Thoracic aorta (tissue), 2 donors: ENCODE results near the gene NRCAM. TPM values are rescaled to one million over a fixed set of nuclear protein-coding genes. Genes with fewer than 3 reads are reported as not detected.

Experiments used
- ATAC-seq: fragments of 150-250 bp; one replicate; pipeline ENCODE4 v1.8.0; 2017; ENCODE audit warnings: low read depth; ENCODE audit not compliant: insufficient number of reproducible peaks, low FRiP score
- DNase-seq: peaks from one replicate; pipeline ENCODE4 v3.0.0-alpha.2; 2020; ENCODE audit warnings: low spot score
- H3K27ac ChIP-seq, 2 donors: fragments of 200-600 bp; sonication (generic); 1 replicate in 1 of 2; 2 replicates in 1 of 2; pipeline ENCODE4 v1.5.1; 2016; ENCODE audit warnings: mild to moderate bottlenecking in 2 of 2, moderate library complexity in 2 of 2
- H3K27me3 ChIP-seq: fragments of 200-600 bp; sonication (generic); replicated peaks from 2 replicates; pipeline ENCODE4 v1.6.0; 2016; ENCODE audit warnings: mild to moderate bottlenecking; ENCODE audit not compliant: insufficient read depth
- H3K36me3 ChIP-seq: fragments of 200-600 bp; sonication (generic); one replicate; pipeline ENCODE4 v1.5.1; 2016
- H3K4me1 ChIP-seq, 2 donors: fragments of 200-600 bp; sonication (generic); 1 replicate in 1 of 2; 2 replicates in 1 of 2; pipeline versions ENCODE4 v1.5.1 to v1.6.0; 2016; ENCODE audit warnings: low read depth in 2 of 2, mild to moderate bottlenecking in 1 of 2; ENCODE audit not compliant: control insufficient read depth in 1 of 2
- H3K4me3 ChIP-seq: fragments of 200-600 bp; sonication (generic); 2 replicates; pipeline ENCODE4 v1.5.1; 2016; ENCODE audit warnings: mild to moderate bottlenecking
- H3K9me3 ChIP-seq: fragments of 200-600 bp; sonication (generic); 2 replicates; pipeline ENCODE4 v1.5.1; 2016
- CTCF ChIP-seq: fragments of 200-600 bp; sonication (generic); IDR thresholded peaks from one replicate; pipeline ENCODE4 v1.5.1; 2019; ENCODE audit warnings: antibody characterized with exemption
- total RNA-seq, 2 donors: library from RNA; depleted of rRNA; stranded (reverse); fragments of >200 nt; gene quantifications; one replicate each; pipeline versions ENCODE4 v1.1.0 to v1.2.3, GENCODE V29; 2016

NRCAM gene
- total RNA-seq, 2 donors from 2014 or later = 2.4 to 3.3 TPM

GRCh38 chr7:108290459-108291151 lies 165.6 kb downstream of the NRCAM start:
- Histone ChIP-seq H3K9me3 (no peaks in the 10 kb centered on the region), H3K36me3 (no peaks in the 10 kb centered on the region), H3K4me3 (no peak overlapping the region), H3K27ac (no peak overlapping the region), H3K4me1 (peaks cover 0 to 12% of the 10 kb centered on the region in 2 donors), H3K27me3 (no peaks in the 10 kb centered on the region)
- no peak for TF ChIP-seq CTCF
- ATAC-seq (no peak), DNase-seq (no peak)

GRCh38 chr7:108289852-108290251 lies 166.4 kb downstream of the NRCAM start:
- DNase-seq = no peak
- Histone ChIP-seq H3K27me3 (no peaks in the 10 kb centered on the region), H3K4me3 (no peak overlapping the region), H3K9me3 (no peaks in the 10 kb centered on the region), H3K27ac (no peak overlapping the region), H3K36me3 (no peaks in the 10 kb centered on the region), H3K4me1 (peaks cover 0 to 12% of the 10 kb centered on the region in 2 donors)
- TF ChIP-seq CTCF = no peak
- ATAC-seq = no peak

GRCh38 chr7:108287857-108288256 lies 168.4 kb downstream of the NRCAM start:
- H3K4me1 ChIP-seq = peaks cover 0 to 12% of the 10 kb centered on the region in 2 donors
- no peaks in the 10 kb centered on the region for H3K36me3 ChIP-seq
- TF ChIP-seq CTCF = no peak
- H3K27ac ChIP-seq = no peak overlapping the region
- no peaks in the 10 kb centered on the region for H3K27me3 ChIP-seq
- H3K4me3 ChIP-seq = no peak overlapping the region
- DNase-seq (no peak), ATAC-seq (no peak)
- H3K9me3 ChIP-seq = no peaks in the 10 kb centered on the region

GRCh38 chr7:108286290-108286904 lies 169.8 kb downstream of the NRCAM start:
- H3K4me3 ChIP-seq = no peak overlapping the region
- H3K9me3 ChIP-seq = no peaks in the 10 kb centered on the region
- no peak for ATAC-seq
- no peak for TF ChIP-seq CTCF
- no peak for DNase-seq
- no peaks in the 10 kb centered on the region for H3K36me3 ChIP-seq
- H3K27ac ChIP-seq = no peak overlapping the region
- no peaks in the 10 kb centered on the region for H3K27me3 ChIP-seq
- H3K4me1 ChIP-seq = no peaks in the 10 kb centered on the region

- H3K27me3 ChIP-seq = no peaks in the 10 kb centered on the region
- H3K36me3 ChIP-seq = no peaks in the 10 kb centered on the region
- no peak for DNase-seq
- no peaks in the 10 kb centered on the region for H3K4me1 ChIP-seq
- ATAC-seq = no peak
- H3K9me3 ChIP-seq = no peaks in the 10 kb centered on the region
- H3K27ac ChIP-seq = no peak overlapping the region
- no peak for TF ChIP-seq CTCF
- no peak overlapping the region for H3K4me3 ChIP-seq
These were observed 170.5 kb downstream of the NRCAM start for GRCh38 chr7:108285778-108286177.
